SIG-M5 (cell line): ENCODE measurements around the gene PDGFRB.

Experiments used
- DNase-seq: peaks from one replicate; lab custom pipeline; 2025; lab: John Stamatoyannopoulos, UW

Gene PDGFRB

DNA sequence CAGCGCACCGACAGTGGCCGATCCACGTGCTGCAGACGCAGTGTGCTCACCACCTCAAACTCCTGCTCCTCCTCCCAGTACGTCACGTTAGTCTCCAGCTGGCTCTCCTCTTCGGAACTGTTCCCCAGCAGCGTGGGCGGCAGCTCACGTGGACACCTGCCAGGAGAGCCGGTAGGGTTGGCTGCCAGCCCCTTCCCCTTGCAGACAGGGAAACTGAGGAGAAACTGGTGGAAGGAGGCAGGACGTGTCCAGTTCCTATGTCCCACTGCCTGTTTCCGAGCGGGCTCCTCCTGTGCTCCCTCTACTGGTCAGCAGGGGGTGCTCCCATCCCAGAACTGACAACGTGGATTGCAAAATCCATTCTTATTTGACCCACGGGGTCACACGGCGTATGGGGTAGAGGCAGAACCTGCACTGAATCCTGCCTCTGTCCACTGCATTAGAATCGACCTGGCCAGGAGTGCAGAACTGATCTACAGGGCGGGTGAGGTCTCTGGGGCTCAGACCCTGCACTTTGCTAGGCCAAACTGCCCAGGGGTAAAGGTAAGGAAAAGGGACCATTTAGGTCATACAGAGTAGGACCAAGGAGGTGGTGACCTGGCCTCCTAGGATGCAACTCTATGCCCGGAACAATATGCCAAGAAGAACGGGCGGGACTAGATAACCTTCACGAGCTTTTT, 25.7 kb downstream of the PDGFRB start:
- no peak for DNase-seq

DNA sequence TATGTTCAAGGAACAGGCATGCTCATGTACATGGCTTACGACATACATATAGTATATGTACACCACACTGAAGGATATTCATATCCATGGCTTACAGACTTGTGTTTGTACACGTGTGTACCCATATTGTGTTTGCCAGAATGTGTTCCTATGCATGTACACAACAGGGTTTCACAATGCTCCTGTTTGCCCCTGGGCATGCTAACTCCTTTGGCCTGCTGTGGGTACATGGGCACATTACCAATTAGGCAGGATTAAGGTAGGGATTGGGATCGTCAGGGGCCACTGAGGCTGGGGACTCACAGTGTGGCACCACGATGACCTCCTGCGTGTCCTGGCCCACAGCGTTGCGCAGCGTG, 26.2 kb downstream of the PDGFRB start:
- no peak for DNase-seq

DNA sequence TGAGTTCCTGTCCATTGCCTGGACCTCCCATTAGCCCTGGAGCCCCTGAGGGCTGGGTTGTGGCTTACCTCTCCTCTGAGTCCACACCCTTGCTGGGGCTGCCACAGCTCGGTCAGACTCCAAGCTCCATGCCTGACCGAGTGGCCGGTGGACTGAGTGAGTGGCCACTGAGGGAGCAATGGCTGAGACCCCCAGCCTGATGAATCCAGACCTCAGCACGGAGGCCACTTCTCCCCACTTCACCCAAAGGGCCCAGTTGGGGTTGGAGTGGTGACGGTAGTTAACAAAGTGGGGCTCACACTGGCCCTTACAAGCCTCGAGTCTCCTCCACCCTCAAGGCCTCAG, 28.8 kb downstream of the PDGFRB start:
- no peak for DNase-seq

DNA sequence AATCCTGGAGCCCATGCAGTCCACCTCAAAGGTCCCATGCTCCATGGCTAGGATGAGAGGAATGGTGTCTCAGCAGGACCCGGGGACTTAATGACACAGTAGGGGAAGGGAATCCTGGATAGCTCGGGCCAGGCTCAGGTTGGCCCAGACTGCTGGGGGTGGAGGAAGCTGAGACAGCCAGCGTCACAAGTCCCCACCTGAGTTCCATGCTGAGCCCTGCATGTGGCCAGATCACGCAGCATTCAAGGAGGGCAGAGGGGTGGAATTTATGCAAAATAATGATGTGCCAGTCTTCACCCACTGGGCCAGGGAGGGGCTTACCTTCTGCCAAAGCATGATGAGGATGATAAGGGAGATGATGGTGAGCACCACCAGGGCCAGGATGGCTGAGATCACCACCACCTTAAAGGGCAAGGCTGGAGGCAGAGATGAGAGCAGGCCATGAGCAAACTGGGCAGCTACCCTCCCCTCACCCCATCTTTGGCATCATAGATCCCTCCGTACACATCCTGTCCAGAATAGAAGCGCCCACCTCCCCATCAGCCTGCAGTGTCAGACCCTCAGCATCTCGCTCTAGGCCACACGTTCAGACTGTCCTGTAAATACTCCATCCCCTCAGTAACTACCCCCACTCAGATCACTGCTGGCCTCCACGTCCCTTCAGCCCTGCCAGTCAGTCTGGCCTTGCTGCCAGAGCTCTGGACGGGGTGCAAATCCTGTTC, 29.3 kb downstream of the PDGFRB start:
- no peak for DNase-seq

DNA sequence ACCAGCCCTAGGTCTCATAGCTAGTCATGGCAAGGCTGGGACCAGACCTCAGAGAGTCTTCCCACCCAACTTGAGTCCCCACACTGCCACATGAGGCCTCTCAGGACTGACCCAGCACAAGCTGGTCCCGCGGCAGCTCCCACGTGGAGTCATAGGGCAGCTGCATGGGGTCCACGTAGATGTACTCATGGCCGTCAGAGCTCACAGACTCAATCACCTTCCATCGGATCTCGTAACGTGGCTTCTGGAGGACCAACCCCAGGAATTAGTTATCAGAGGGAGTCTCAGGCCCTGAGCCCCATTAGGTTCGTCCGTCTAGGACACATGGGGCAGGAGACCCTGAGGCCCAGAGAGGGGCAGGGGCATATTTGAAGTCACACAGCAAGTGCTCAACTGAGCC, 30.3 kb downstream of the PDGFRB start:
- DNase-seq: no peak

DNA sequence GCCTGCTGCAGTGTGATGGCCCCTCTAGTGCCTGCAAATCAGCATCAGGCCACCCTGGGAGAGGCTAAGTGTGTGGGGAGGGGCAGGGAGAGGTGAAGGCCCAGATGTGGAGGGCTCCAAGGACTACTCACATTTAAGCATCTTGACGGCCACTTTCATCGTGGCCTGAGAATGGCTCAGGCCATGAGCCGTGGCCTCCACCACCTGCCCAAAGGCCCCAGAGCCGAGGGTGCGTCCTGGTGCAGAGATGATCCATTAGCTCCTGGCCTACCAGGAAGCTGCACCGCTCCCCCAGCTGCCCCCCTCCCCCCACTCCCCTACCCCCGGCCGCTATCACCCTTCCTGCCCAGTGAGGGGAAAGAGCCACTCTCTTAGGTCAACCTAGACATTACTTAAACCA, 31.0 kb downstream of the PDGFRB start:
- DNase-seq: no peak

DNA sequence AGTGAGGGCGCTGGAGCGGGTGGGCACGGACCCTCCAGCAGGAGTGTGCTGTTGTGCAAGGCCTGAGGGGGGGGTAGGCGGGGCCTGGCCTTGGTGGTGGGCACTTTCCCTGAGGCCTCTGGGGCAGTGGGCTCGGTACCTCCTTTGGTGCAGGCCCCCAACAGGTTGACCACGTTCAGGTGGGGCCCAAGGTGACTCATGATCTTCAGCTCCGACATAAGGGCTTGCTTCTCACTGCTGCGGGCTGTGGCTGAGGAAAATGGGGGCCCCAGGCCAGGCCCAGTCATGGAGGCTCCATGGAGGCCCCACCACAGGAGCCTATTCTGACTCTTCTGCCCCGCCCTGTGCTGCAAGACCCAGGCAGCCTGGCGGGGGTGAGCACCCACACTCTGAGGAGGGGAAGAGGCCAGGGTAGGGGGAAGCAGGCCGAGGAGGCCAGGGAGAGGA, 31.5 kb downstream of the PDGFRB start:
- no peak for DNase-seq

DNA sequence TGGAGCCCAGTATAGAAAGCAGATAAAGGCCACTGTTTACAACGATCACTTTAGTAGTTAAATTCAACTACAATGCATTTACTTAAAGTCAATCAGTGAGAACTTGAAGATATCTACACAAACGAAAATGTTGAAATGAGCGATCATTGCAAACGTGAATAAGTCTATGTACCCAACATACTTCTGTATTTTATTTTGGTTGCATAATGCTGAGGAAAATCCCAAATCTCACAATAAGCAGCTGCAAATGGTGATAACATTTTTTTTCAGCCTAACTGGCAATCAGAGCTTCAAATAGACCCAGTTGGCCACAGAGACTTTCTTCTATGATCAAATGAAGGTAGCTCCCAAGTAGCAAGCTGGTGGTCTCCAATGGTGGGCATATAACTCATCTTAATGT, 32.1 kb downstream of the PDGFRB start:
- no peak for DNase-seq

DNA sequence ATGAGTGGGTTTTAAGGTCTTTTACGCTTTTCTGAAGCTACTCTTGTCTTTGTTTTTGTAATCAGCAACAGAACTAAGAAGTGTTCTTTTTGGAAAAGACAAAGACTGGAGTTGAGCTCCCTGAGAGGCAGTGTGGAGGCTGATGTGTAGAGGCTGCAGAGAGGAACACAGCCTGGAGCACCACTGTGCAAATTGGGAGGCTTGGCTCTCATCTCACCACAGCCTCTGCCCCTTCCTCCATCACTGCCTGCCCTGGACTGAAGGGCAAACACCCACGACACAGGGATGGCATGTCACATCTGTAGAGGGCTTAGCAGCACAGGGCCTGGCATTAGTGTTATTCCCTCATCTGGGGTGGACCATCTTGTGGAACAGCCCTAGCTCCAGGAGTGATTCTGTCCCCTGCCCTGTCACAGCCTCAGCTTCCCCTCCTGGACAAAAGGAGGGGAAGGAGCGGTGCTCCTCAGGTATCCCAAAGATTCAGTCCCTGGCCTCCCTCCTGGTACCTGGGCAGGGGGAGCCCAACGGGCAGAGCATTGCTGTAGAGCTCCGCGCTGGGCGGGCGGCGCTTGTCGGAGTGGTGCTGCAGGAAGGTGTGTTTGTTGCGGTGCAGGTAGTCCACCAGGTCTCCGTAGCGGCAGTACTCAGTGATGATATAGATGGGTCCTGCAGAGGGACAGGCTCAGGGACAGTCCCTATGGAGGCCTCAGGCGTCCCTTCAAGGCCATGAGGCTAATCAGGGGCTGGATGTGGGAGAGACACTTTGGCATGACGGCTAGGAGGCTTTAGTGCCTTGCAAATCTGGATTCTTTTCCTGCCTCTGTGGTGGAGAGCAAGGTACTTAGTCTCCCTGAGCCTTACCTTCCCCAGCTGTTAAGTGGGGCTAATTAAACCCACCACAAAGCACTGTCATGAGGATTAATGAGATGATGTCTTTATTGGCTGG, 32.8 kb downstream of the PDGFRB start:
- DNase-seq: no peak

DNA sequence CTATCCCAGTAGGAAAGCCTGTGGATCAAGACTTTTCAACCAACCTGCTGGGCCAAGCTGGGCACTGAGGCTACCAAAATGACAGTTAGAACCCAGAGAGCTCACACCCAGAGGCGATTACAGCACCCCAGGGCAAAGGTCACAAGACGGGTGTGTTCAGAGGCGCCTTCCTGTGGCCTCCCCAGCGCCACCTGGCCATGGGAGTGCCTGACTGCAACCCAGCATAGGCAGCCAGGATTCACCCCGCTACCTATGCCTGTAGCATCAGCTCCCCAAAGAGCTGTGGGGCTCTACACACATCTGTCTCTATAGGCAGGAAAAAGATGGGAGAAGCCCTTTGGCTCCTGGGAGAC, 33.5 kb downstream of the PDGFRB start:
- no peak for DNase-seq

DNA sequence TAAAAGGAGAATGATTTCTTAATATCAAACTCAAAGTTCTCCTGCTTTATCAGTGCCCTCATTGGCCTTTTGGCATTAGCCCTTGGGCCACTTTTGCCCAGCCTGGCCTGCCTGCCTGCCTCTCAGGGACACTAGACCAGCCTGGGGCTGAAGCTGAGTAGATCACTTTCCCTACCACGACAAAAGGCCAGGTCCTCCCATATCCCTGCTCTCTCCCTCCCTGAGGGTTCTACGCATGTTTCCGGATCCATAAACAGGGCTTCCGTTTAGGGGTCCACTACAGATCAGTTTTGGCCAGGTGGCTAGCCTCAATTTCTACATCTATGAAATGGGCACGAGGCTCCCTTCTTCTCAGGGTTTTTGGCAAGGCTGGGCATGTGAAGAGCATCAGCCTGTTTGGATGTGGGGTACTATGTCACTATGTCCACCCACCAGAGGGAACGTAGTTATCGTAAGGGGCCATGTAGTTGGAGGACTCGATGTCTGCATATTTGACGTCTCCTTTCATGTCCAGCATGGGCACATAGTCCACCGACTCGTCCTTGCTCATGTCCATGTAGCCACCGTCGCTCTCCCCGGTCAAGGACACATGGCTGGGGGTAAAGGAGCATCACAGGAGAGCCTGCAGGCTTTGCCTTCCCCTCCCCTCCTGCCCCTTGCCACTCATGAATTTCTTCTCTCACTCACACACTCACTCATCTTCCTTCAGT, 34.0 kb downstream of the PDGFRB start:
- no peak for DNase-seq

DNA sequence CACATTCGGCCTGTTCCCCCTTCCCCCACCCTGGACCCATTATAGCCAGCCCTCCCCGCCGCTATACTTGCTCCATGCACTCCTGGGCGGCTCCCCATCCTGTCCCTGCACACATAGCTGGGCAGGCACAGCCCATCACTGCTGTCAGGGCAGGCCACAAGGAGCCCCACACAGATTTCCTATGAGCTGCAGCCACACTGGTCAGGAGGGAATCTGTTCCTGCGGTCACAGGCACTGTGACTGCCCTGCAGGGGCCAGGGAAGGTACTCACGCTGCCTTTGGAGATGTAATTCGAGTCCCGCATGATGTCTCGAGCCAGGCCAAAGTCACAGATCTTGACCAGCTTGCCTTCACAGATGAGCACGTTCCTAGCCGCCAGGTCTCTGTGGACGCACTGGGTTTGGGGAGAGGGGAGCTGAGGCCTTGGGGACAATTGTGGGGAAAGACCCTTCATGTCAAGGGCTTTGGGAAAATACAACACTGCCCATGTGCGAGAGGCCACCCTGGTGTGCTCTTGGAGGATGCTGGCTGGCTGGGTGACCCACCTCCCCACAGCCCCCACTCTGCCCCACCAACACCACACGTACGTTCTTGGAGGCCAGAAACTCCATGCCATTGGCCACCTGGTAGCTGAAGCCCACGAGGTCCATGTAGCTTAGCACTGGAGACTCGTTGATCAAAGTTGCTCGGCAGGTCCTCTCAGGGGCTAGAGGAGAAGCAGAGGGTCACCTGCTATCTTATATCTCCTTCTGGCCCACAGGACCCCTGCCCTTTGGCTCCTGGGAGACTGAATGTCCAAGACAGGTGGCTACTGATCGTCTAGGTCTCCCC, 34.8 kb downstream of the PDGFRB start:
- no peak for DNase-seq

DNA sequence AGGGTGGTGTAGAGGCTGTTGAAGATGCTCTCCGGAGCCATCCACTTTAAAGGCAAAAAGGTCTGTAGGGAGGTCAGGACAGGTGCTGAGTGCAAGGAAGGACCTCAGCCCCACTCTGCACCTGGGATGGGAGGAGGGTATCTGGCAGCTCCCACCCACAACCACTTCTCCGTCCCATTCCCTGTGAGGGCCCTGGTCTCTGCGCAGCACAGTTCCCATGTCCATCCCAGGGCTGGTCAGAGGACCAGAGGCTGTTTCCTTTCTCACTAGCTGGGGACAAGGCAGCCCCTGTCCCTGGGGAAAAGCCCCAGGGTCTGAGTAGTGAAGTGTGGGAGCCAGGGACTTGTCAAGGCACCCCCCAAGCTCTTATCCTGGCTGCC, 35.6 kb downstream of the PDGFRB start:
- no peak for DNase-seq

DNA sequence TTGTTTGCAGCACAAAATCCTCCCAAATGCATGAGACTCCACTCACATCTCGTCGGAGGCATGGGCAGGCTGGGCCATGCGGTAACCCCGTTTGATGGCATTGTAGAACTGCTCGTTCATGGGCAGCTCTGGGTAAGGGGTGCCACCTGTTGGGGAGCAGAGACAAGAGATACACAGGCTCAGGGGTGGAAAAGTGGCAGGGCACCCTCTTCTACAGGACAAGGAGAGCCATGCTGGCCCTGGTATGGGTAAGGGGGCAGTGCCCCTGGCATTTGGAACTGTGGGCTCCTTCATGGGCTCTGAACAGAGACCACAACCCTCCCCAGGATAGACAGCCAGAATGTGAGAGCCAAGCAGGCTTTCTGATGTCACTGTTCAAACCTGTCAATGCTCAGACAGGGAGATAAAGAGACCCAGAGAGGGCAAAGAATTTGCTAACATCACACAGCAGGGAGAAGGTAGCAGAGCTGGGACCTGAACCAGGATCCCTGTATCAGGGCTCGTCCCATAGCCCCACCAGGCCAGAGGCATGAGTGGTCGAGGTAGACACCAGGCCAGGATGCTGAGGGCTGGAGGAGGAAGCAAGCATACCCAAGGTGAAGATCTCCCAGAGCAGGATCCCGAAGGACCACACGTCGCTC, 36.1 kb downstream of the PDGFRB start:
- DNase-seq: no peak

DNA sequence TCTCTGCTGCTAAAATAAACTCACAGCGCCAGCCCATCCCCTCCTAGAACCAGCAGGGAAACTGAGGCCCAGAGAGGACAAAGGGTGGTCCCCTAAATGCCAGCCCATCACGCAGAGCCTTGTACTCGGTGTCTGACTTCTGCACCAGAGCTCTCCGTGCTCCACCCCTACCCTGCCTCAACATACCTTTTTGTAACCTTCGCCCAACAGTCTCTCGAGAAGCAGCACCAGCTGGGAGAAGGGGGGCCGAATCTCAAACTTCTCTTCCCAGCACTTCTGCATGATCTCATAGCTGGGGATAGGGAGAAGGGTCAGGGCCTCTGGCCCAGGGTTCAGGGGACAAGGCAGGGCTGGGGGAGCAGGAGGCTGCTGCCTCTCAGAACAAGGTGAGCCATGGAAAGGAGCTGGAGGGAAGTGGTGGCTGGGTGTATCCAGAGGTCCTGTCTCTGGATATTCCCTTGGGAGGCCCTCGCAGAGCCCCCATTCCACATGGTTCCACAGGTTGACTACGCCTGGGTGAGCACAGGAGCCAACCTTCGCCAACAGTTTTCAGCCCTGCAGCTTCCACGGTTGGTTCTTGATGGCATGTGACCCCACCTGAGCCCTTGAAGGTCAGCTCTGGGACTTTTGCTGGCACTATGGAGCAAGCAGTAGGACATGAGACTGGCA, 37.0 kb downstream of the PDGFRB start:
- no peak for DNase-seq

DNA sequence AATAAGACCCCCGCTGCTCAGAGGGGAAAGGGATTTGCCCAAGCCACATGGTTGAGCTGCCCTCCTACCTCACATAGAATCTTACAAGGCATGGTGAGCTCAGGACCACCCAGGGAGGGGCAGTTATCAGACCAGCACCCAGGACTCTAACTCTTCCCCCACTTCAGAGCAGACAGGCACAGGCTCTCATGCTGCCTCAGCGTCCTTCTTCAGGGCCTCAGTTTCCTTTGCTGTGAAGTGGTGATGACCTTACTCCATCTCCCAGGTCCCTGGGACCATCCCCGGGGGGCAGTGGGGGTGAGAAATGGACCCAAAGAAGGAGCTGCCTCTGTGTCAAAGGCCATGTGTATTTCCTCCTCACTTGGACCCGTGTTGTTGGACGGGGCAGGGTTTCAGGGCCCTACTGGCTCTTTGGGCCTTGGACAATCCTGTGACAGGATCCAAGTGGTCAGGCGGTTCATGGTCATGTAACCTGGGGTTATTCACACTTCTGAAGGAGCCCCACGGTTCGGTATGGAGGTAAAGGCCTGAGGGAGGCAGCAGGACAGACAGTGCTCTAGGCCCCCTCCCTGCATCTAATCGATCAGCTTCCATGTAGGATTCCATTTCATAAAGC, 37.6 kb downstream of the PDGFRB start:
- DNase-seq: no peak

DNA sequence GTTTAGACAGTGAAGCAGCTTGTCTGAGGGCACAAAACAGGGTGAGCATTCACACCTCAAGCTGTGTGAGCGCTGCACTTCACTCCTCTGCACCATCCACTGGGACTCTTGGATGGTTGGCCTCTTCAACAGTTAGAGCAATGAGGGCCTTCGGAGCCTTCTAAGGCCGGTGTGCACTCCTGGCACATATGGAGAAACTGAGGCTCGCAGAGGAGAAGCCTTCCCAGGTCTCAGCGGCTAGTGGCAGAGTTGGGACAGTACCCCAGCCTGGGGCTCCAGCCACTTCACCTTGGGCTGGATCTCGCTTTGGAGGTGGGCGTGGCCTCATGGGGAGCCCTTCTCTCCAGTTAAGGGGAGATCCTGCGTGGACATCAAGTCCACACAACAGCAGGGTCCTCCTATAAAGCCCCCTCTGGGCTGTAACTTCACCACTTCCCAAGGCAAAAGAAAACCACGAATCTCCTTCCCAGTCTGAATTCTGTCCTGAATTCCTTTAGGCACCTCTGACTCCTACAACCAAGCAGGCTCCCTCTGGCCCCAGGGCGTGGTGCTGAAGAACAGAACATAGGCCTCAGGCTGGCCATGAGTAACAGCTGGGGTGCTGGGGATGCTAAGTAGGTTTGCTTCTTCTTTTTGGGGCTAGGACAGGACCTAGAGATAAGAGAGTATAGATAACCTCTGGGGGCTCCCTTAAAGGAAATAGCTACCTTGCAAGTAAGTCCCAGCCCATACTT, 38.8 kb downstream of the PDGFRB start:
- DNase-seq: no peak

DNA sequence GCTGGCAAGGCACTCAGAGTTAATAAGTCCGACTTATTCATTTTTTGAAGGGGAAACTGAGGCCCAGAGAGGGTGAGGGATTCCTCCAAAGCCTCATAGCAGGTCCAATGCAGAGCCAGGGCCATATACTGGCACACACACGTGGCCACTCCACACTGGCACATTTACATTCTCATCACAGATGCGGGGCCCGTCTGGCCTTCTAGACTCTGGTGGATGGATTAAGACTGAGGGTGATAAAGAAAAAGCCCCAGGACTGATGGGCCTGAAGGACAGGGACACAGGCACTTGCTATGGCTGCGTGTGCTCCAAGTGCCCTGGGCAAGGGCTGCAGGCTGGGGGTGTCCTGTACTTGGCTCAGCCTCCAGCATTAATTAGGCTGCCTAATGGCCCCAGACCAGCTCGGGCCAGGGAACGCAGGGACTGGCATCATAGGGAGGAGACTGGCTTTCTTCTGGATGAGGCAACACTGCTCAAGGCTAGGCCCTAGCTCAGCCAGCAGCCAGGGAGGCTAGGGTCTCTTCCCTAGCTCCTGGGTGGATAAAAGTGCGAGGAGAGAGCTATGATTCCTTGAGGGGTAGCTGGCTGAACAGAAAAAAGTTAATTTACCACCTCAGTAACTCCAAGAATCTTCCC, 40.8 kb downstream of the PDGFRB start:
- DNase-seq: no peak

DNA sequence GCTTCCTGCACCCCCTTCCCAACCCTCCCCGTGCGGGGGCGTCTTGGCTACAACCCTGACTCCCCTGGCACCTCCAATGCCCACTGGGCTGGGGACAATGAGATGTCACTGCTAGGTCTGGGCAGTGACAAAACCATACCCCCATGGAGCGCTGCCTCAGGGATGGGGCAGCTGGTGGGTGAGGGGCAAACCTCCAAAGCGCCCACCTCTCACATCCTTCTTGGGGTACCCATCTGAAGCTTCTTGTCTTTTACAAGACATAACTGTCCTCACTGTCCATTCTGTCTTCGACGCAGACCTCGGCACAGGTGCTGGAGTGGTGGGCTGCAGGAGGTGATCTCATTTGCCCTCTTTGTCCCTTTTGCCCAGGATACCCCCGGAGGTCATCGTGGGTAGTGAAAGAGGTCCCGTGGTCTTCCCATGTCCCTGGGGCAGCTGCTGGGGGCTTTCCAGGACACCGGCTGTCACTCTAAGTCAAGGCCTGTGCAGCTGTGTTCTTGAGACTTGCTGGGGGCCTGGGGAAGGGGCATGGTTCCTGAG, 41.5 kb downstream of the PDGFRB start:
- no peak for DNase-seq
